ENCODE results near the gene RHBDL2.
"Not testable (repeated sequence)": the region's sequence is repeated elsewhere in the genome, so short reads cannot be mapped to it uniquely, and the experiment has no call there.

DNA sequence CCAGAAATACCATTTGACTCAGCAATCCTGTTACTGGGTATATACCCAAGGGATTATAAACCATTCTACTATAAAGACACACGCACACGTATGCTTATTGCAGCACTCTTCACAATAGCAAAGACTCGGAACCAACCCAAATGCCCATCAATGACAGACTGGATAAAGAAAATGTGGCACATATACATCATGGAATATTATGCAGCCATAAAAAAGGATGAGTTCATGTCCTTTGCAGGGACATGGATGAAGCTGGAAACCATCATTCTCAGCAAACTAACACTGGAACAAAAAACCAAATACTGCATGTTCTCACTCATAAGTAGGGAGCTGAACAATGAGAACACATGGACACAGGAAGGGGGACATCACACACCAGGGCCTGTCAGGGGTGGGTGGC is 96.5 kb downstream of the RHBDL2 start:
- TF ChIP-seq, protein P1, sequence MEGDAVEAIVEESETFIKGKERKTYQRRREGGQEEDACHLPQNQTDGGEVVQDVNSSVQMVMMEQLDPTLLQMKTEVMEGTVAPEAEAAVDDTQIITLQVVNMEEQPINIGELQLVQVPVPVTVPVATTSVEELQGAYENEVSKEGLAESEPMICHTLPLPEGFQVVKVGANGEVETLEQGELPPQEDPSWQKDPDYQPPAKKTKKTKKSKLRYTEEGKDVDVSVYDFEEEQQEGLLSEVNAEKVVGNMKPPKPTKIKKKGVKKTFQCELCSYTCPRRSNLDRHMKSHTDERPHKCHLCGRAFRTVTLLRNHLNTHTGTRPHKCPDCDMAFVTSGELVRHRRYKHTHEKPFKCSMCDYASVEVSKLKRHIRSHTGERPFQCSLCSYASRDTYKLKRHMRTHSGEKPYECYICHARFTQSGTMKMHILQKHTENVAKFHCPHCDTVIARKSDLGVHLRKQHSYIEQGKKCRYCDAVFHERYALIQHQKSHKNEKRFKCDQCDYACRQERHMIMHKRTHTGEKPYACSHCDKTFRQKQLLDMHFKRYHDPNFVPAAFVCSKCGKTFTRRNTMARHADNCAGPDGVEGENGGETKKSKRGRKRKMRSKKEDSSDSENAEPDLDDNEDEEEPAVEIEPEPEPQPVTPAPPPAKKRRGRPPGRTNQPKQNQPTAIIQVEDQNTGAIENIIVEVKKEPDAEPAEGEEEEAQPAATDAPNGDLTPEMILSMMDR (IDR thresholded peaks at IDR 0.05) = not testable (repeated sequence)
- not testable (repeated sequence) for TF ChIP-seq EZH2 (IDR thresholded peaks at IDR 0.05; ENCODE audit: borderline replicate concordance, insufficient read depth, low read depth, low read length, poor library complexity, severe bottlenecking)

Measured in B cell (primary cell).